DOHH2 (cell line): ENCODE data around the gene PPP2R2B.

Experiments used
- H3F3A ChIP-seq: fragments of 200-600 bp; sonication (generic), shearing (Covaris generic); 2 replicates; pipeline ENCODE4 v1.6.0; 2016; ENCODE audit warnings: antibody characterized with exemption, mild to moderate bottlenecking; ENCODE audit not compliant: control insufficient read depth, insufficient read depth
- H3K27ac ChIP-seq: fragments of 200-600 bp; sonication (generic); 2 replicates; pipeline ENCODE4 v1.5.1; 2014; ENCODE audit warnings: low read depth, mild to moderate bottlenecking, low read length, moderate library complexity
- H3K27me3 ChIP-seq: fragments of 200-600 bp; sonication (generic); 2 replicates; pipeline ENCODE4 v1.6.1; 2014; ENCODE audit warnings: mild to moderate bottlenecking, low read length, mixed read lengths; ENCODE audit not compliant: control insufficient read depth
- H3K36me3 ChIP-seq: fragments of 200-600 bp; sonication (generic); 2 replicates; pipeline ENCODE4 v1.6.1; 2014; ENCODE audit warnings: mild to moderate bottlenecking, low read length, moderate library complexity, mixed read lengths; ENCODE audit not compliant: control insufficient read depth
- H3K4me1 ChIP-seq: fragments of 200-600 bp; sonication (generic); 2 replicates; pipeline ENCODE4 v1.6.1; 2014; ENCODE audit warnings: mild to moderate bottlenecking, low read length, mixed read lengths; ENCODE audit not compliant: control insufficient read depth
- H3K4me2 ChIP-seq: fragments of 200-600 bp; sonication (generic); 2 replicates; pipeline ENCODE4 v1.6.0; 2014; ENCODE audit warnings: mild to moderate bottlenecking, low read length, moderate library complexity
- H3K4me3 ChIP-seq: fragments of 200-600 bp; sonication (generic); 2 replicates; pipeline ENCODE4 v1.5.1; 2014; ENCODE audit warnings: mild to moderate bottlenecking, low read length, mixed read lengths
- H3K79me2 ChIP-seq: fragments of 200-600 bp; sonication (generic); 2 replicates; pipeline ENCODE4 v1.6.1; 2014; ENCODE audit warnings: mild to moderate bottlenecking, low read length, mixed read lengths; ENCODE audit not compliant: control insufficient read depth
- H3K9me2 ChIP-seq: fragments of 200-600 bp; sonication (generic); replicated peaks from 2 replicates; pipeline ENCODE4 v1.6.1; 2014; ENCODE audit warnings: mild to moderate bottlenecking, low read length, mixed read lengths; ENCODE audit not compliant: control insufficient read depth
- H3K9me3 ChIP-seq: fragments of 200-600 bp; sonication (generic); 2 replicates; pipeline ENCODE4 v1.6.1; 2014; ENCODE audit warnings: antibody characterized with exemption, low read length, mixed read lengths; ENCODE audit not compliant: control insufficient read depth, insufficient read depth
- H4K20me1 ChIP-seq: fragments of 200-600 bp; sonication (generic); 2 replicates; pipeline ENCODE4 v1.6.0; 2014; ENCODE audit warnings: low read depth, mild to moderate bottlenecking, antibody characterized with exemption, low read length, moderate library complexity; ENCODE audit not compliant: control insufficient read depth, insufficient read depth
- EZH2phosphoT487 ChIP-seq: fragments of 200-600 bp; sonication (generic); IDR thresholded peaks from 2 replicates; pipeline ENCODE4 v1.6.1; 2017; ENCODE audit warnings: borderline replicate concordance, mild to moderate bottlenecking, antibody characterized with exemption, low read length, moderate library complexity, mixed read lengths
- TF ChIP-seq, protein P1 (sequence below): fragments of 200-600 bp; sonication (generic); IDR thresholded peaks from one replicate; pipeline ENCODE4 v1.5.1; 2014; ENCODE audit warnings: antibody characterized with exemption, mild to moderate bottlenecking, low read depth, low read length; ENCODE audit not compliant: poor library complexity, severe bottlenecking

PPP2R2B gene

DNA sequence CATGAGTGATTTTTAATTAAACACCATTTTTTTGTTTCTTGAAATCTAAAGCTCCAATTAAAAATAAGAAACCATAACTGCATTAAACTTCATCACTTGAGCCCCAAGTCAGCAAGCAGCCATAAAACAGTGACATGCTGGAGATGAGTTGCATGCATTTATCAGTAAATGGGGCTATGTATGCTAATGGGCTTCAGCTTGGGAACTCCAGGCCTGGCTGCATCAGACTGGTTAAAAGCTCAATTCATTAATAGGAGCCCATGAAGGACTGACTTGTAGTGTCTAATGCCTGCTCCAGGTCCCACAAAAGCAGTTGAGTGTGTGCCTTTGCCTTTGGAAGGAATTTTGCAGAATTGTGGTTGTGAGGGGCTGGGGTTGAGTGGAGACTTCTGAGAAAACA, 328.9 kb downstream of the PPP2R2B start:
- H3K27me3 ChIP-seq: peaks cover 24% of the 10 kb centered on the region
- no peaks in the 10 kb centered on the region for H3K9me2 ChIP-seq
- no peak overlapping the region for H3K27ac ChIP-seq
- H3K4me3 ChIP-seq: no peak overlapping the region
- H3K9me3 ChIP-seq: no peaks in the 10 kb centered on the region
- H3K79me2 ChIP-seq: no peaks in the 10 kb centered on the region
- no peaks in the 10 kb centered on the region for H3F3A ChIP-seq
- H4K20me1 ChIP-seq: no peaks in the 10 kb centered on the region
- no peaks in the 10 kb centered on the region for H3K36me3 ChIP-seq
- no peaks in the 10 kb centered on the region for H3K4me1 ChIP-seq
- no peak overlapping the region for H3K4me2 ChIP-seq
- TF ChIP-seq, protein P1, sequence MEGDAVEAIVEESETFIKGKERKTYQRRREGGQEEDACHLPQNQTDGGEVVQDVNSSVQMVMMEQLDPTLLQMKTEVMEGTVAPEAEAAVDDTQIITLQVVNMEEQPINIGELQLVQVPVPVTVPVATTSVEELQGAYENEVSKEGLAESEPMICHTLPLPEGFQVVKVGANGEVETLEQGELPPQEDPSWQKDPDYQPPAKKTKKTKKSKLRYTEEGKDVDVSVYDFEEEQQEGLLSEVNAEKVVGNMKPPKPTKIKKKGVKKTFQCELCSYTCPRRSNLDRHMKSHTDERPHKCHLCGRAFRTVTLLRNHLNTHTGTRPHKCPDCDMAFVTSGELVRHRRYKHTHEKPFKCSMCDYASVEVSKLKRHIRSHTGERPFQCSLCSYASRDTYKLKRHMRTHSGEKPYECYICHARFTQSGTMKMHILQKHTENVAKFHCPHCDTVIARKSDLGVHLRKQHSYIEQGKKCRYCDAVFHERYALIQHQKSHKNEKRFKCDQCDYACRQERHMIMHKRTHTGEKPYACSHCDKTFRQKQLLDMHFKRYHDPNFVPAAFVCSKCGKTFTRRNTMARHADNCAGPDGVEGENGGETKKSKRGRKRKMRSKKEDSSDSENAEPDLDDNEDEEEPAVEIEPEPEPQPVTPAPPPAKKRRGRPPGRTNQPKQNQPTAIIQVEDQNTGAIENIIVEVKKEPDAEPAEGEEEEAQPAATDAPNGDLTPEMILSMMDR: no peak
- TF ChIP-seq EZH2phosphoT487: no peak

DNA sequence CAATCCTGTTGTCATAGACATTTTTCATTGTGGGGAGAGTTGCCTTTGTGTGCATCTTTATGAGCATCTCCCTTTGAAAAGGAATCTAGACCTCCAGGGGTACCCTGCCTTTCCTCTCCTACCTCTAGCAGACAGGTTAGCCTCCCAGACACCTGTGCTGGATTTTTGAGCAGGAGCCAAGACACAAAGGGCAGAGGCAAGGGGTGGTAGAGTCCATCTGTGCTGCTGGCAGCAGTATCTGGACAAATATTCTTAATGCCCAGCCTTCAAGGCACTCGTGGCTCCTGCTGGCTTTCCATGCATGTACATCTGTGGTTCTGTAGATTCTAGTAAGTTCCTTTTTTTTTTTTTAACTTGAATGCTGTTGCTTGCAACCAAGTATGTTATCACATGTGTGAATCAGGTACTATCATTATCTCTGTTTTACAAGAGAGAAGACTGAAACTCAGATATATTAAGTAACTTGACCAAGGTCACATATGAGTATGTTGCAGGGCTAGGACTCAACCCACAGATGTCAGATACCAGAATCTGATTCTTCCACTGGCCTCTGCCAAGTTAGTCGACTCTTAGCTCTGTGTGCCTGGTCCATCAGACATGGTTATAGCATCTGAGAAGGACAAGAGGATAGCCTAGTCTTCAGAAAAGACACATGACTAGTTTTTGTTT, 329.6 kb downstream of the PPP2R2B start:
- Histone ChIP-seq H3K9me2 (no peaks in the 10 kb centered on the region), H3K36me3 (no peaks in the 10 kb centered on the region), H3K4me2 (no peak overlapping the region), H3K27ac (no peak overlapping the region), H3F3A (no peaks in the 10 kb centered on the region), H3K27me3 (peaks cover 17% of the 10 kb centered on the region), H4K20me1 (no peaks in the 10 kb centered on the region), H3K4me1 (no peaks in the 10 kb centered on the region), H3K4me3 (no peak overlapping the region), H3K79me2 (no peaks in the 10 kb centered on the region), H3K9me3 (no peaks in the 10 kb centered on the region)
- TF ChIP-seq, protein P1: no peak
- TF ChIP-seq EZH2phosphoT487: no peak

DNA sequence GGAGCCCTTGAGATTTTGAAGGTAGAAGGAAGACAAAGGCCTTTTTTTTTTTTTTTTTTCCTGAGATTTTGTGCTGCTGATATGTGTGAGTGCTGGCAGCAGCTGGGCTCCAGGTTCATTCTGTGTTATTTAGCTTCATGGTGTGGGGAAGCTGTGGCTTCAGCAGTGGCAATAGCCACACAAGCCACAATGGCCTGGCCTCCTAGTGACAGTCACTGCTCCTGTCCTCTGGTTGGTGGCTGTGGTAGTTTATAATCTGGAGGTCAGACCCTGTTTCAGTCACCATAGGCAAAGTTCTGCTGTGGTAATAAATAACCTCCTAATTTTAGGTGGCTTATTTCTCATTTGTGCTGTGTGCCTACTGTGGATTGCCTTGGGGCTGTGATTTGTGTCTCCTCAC, 334.3 kb downstream of the PPP2R2B start:
- H3K4me1 ChIP-seq: no peaks in the 10 kb centered on the region

More for the DNA sequence above, 334.3 kb downstream of the PPP2R2B start:
- Histone ChIP-seq H3K4me2 (no peak overlapping the region), H3K9me3 (no peaks in the 10 kb centered on the region), H3K79me2 (no peaks in the 10 kb centered on the region), H4K20me1 (no peaks in the 10 kb centered on the region), H3K36me3 (no peaks in the 10 kb centered on the region), H3K4me3 (no peak overlapping the region), H3K27me3 (peaks cover 15% of the 10 kb centered on the region), H3K9me2 (no peaks in the 10 kb centered on the region), H3K27ac (no peak overlapping the region), H3F3A (no peaks in the 10 kb centered on the region)
- TF ChIP-seq, protein P1: no peak
- TF ChIP-seq EZH2phosphoT487: no peak
